GM12872 (cell line): ENCODE measurements around the gene EEF2K.

Experiments
- CTCF ChIP-seq: IDR thresholded peaks from 3 replicates; pipeline ENCODE4 v1.5.1; 2011; ENCODE audit warnings: low read depth, mild to moderate bottlenecking, low read length, moderate library complexity; ENCODE audit not compliant: insufficient read depth

Gene EEF2K

GRCh38 chr16:22206013-22206841 lies at the start of gene EEF2K:
Gene EEF2K, plus strand, starts transcription at chr16:22206278. Its CDS starts 19,452 bp downstream, at chr16:22225730.
- peak; percentile 82 for TF ChIP-seq CTCF

- TF ChIP-seq CTCF, result no peak
Measured at GRCh38 chr16:22161401-22161800, 44.7 kb upstream of the EEF2K start.

GRCh38 chr16:22161999-22162655 lies 44.0 kb upstream of the EEF2K start, which contains the start of gene SDR42E2:
Gene SDR42E2, plus strand, starts transcription at chr16:22162506. Its CDS starts 3,077 bp downstream, at chr16:22165583.
- no peak for TF ChIP-seq CTCF

GRCh38 chr16:22162656-22163009 lies 43.4 kb upstream of the EEF2K start:
- no peak for TF ChIP-seq CTCF

- TF ChIP-seq CTCF, result no peak
Measured at GRCh38 chr16:22163806-22164205, 42.3 kb upstream of the EEF2K start.

- TF ChIP-seq CTCF, result no peak
Measured at GRCh38 chr16:22164482-22164881, 41.6 kb upstream of the EEF2K start.

- TF ChIP-seq CTCF, result no peak
Measured at GRCh38 chr16:22165508-22166285, 40.4 kb upstream of the EEF2K start.
